HepG2 (cell line): ENCODE data around the gene CCDC158. TPM values are rescaled to one million over a fixed set of nuclear protein-coding genes. Genes with fewer than 3 reads are reported as not detected.

Experiments used
- ATAC-seq: fragments of 200-7000 bp; cut with Tn5 transposase; 3 replicates; pipeline ENCODE4 v1.9.1; 2020; ENCODE audit warnings: mild to moderate bottlenecking, moderate library complexity
- BruUV-seq: library from RNA; stranded (reverse); fragments of 400-500 nt; replicated peaks from 2 replicates; lab custom pipeline; 2021; lab: Mats Ljungman, UMichigan
- CTCF ChIA-PET: fragments of 300-600 bp; formaldehyde crosslinking; extraction: SDS; loops from one replicate; lab custom pipeline; 2021; ENCODE audit warnings: low total read pairs, inconsistent platforms, low intra/inter-chr PET ratio; lab: Yijun Ruan, JAX
- POLR2A ChIA-PET: fragments of 350-600 bp; sonication (Branson Sonifier 250); formaldehyde crosslinking; loops from one replicate; lab custom pipeline; 2020; ENCODE audit warnings: antibody characterized with exemption, inconsistent platforms; lab: Yijun Ruan, JAX
- DNase-seq: peaks from one replicate; pipeline ENCODE4 v3.0.0-alpha.2; 2015; ENCODE audit warnings: low spot score
- FAIRE-seq: peaks from 3 replicates; lab custom pipeline; 2011; peaks lifted over from hg19 to GRCh38; lab: Jason Lieb, UNC
- H2AFZ ChIP-seq: one replicate; pipeline ENCODE4 v1.6.1; 2011; ENCODE audit warnings: low read length, inconsistent platforms
- H3K27ac ChIP-seq: fragments of 300-600 bp; 3 replicates; pipeline ENCODE4 v1.8.0; 2011; ENCODE audit warnings: mixed run types, mild to moderate bottlenecking, mixed read lengths, low read length, inconsistent platforms; ENCODE audit not compliant: insufficient read depth; ENCODE audit errors: extremely low read length
- H3K27me3 ChIP-seq, 2 experiments: fragments of 200-600 bp in 1 of 2; 2 replicates in 1 of 2; 3 replicates in 1 of 2; pipeline versions ENCODE4 v1.6.0 to v1.8.0; 2011; ENCODE audit warnings: low read length in 2 of 2, mild to moderate bottlenecking in 2 of 2, moderate library complexity in 2 of 2, inconsistent platforms in 1 of 2; ENCODE audit not compliant: insufficient read depth in 2 of 2, control insufficient read depth in 1 of 2
- H3K36me3 ChIP-seq, 2 experiments: fragments of 200-600 bp in 1 of 2; replicated peaks in 1 of 2; 2 replicates in 1 of 2; 3 replicates in 1 of 2; pipeline versions ENCODE4 v1.5.1 to v1.8.0; 2011; ENCODE audit warnings: low read length in 2 of 2, inconsistent platforms in 1 of 2; ENCODE audit not compliant: insufficient read depth in 2 of 2, control insufficient read depth in 1 of 2
- H3K4me1 ChIP-seq: 2 replicates; pipeline ENCODE4 v1.5.1; 2012; ENCODE audit warnings: low read length, inconsistent platforms; ENCODE audit not compliant: insufficient read depth
- H3K4me2 ChIP-seq: 2 replicates; pipeline ENCODE4 v1.6.0; 2011; ENCODE audit warnings: low read depth, low read length, inconsistent platforms
- H3K4me3 ChIP-seq, 3 experiments: fragments of 200-600 bp in 1 of 3; sonication (generic), shearing (Covaris generic) in 1 of 3; replicated peaks in 1 of 3; 2 replicates each; pipeline ENCODE4 v1.5.1; 2011 to 2016; ENCODE audit warnings: low read length in 3 of 3, inconsistent platforms in 2 of 3, low read depth in 2 of 3, mild to moderate bottlenecking in 2 of 3, control low read depth in 1 of 3, mixed read lengths in 1 of 3; ENCODE audit not compliant: insufficient read depth in 1 of 3
- H3K79me2 ChIP-seq: one replicate; pipeline ENCODE4 v1.6.1; 2011; ENCODE audit warnings: low read length, inconsistent platforms; ENCODE audit not compliant: insufficient read depth
- H3K9ac ChIP-seq: 2 replicates; pipeline ENCODE4 v1.6.0; 2011; ENCODE audit warnings: mild to moderate bottlenecking, low read depth, low read length, inconsistent platforms; ENCODE audit not compliant: insufficient read depth
- H3K9me3 ChIP-seq: 2 replicates; pipeline ENCODE4 v1.5.1; 2012; ENCODE audit warnings: mild to moderate bottlenecking, low read length
- H4K20me1 ChIP-seq: 2 replicates; pipeline ENCODE4 v1.6.0; 2011; ENCODE audit warnings: inconsistent platforms, mild to moderate bottlenecking, low read length, moderate library complexity; ENCODE audit not compliant: insufficient read depth
- REST ChIP-seq, 2 experiments: IDR thresholded peaks; 2 replicates each; pipeline ENCODE4 v1.6.1; 2011 to 2012; ENCODE audit warnings: low read length in 2 of 2, borderline replicate concordance in 1 of 2, low read depth in 1 of 2, mild to moderate bottlenecking in 1 of 2, moderate library complexity in 1 of 2
- ZMYM2 ChIP-seq: sonication (generic); formaldehyde crosslinking; IDR thresholded peaks from 2 replicates; pipeline ENCODE4 v1.8.0; 2022; ENCODE audit warnings: mild to moderate bottlenecking, missing genetic modification reagents
- WGBS: methylation state at CpG from one replicate; pipeline ENCODE4 v1.1.6; 2017; ENCODE audit warnings: low lambda C conversion rate; 5-methylcytosine and 5-hydroxymethylcytosine counted together
- in situ Hi-C: cut with HindIII; loops from 2 replicates; pipeline ENCODE4 v1.10.0; 2017; ENCODE audit warnings: low pct_unique_long_range_greater_than_20kb; ENCODE audit not compliant: extremely low pct_ligation_motif_present
- intact Hi-C: fragments of 100-400 bp; cut with micrococcal nuclease; formaldehyde crosslinking; loops from one replicate; pipeline ENCODE4 v1.10.0; 2022; ENCODE audit not compliant: unreplicated experiment
- polyA plus RNA-seq, 8 experiments: library from polyadenylated mRNA; depleted of rRNA in 3 of 8; stranded (reverse) in 7 of 8; unstranded in 1 of 8; fragments of >200 nt; fragmentation: Illumina TruSeq in 4 of 8; extraction: Trizol in 4 of 8; gene quantifications; 2 replicates each; pipeline versions ENCODE4 v1.2.1 to v1.2.3, GENCODE V29; 2011 to 2016; ENCODE audit warnings: low read depth in 4 of 8, missing spikeins in 1 of 8, mixed read lengths in 1 of 8; ENCODE audit not compliant: insufficient read depth in 1 of 8
- total RNA-seq, 5 experiments: library from RNA; depleted of rRNA; stranded (reverse); fragments of >200 nt; fragmentation: Illumina TruSeq; extraction: Trizol; gene quantifications; 2 replicates each; pipeline ENCODE4 v1.2.3, GENCODE V29; 2016; ENCODE audit warnings: low read depth in 1 of 5

The CCDC158 gene
- total and polyA plus RNA-seq, 2 of the 13 experiments (the other 11 are each of a cell fraction or from before 2014, with no cell fraction given) = not detected

- no peak overlapping the region for H3K9ac ChIP-seq
- POLR2A ChIA-PET = no interaction called here
- in situ Hi-C loops = no loop called here
Observed at GRCh38 chr4:76312457-76312856, 108.5 kb downstream of the CCDC158 start.

More at GRCh38 chr4:76312457-76312856, 108.5 kb downstream of the CCDC158 start:
- no peaks in the 10 kb centered on the region for H4K20me1 ChIP-seq
- DNase-seq (no peak), ATAC-seq (no peak), FAIRE-seq (no peak)
- no peak overlapping the region for H3K4me3 ChIP-seq
- no peak overlapping the region for H2AFZ ChIP-seq
- BruUV-seq = no TSS peak
- peaks cover 3% of the 10 kb centered on the region for H3K79me2 ChIP-seq
- H3K27ac ChIP-seq = peak overlapping the region; percentile 6
- CTCF ChIA-PET = no interaction called here
- no peak for TF ChIP-seq ZMYM2 (CRISPR knock-in tag)
- peak in 1 of 2 experiments; percentile 77; a peak in 2 of 4 replicates for TF ChIP-seq REST (IDR thresholded peaks at IDR 0.05; ENCODE audit: borderline replicate concordance in 1 of 2, low read depth in 1 of 2, low read length in 2 of 2)
- peaks cover 4 to 7% of the 10 kb centered on the region in 2 experiments; a peak in 3 of 5 replicates for H3K36me3 ChIP-seq
- peaks cover 13% of the 10 kb centered on the region for H3K9me3 ChIP-seq
- no peak overlapping the region for H3K4me2 ChIP-seq
- peaks cover 59% of the 10 kb centered on the region for H3K4me1 ChIP-seq
- H3K27me3 ChIP-seq = no peaks in the 10 kb centered on the region
- WGBS = 5% methylated on average over 1 of the region's 1 CpG
- intact Hi-C loops = no loop called here
